Epithelial cell of esophagus (primary cell): ENCODE results near the gene HCK.

Source experiments
- DNase-seq: peaks from one replicate; pipeline ENCODE4 v3.0.0; 2010; ENCODE audit warnings: low read depth
- H3K4me3 ChIP-seq: 2 replicates; pipeline ENCODE4 v1.5.1; 2011; ENCODE audit warnings: mild to moderate bottlenecking, low read length, control low read depth
- CTCF ChIP-seq: IDR thresholded peaks from 2 replicates; pipeline ENCODE4 v1.5.1; 2011; ENCODE audit warnings: low read depth, mild to moderate bottlenecking, low read length, control low read depth, inconsistent platforms; ENCODE audit not compliant: insufficient read depth; ENCODE audit errors: missing control alignments

Gene HCK

GRCh38 chr20:32077190-32077589, 25.1 kb downstream of the HCK start:
- no peak for TF ChIP-seq CTCF

GRCh38 chr20:32078322-32078721, 26.3 kb downstream of the HCK start:
- DNase-seq: no peak
- no peak overlapping the region for H3K4me3 ChIP-seq
- no peak for TF ChIP-seq CTCF

More at GRCh38 chr20:32077190-32077589, 25.1 kb downstream of the HCK start:
- no peak overlapping the region for H3K4me3 ChIP-seq
- no peak for DNase-seq

GRCh38 chr20:32078791-32079190, 26.7 kb downstream of the HCK start:
- no peak overlapping the region for H3K4me3 ChIP-seq
- no peak for TF ChIP-seq CTCF
- DNase-seq: no peak

DNA sequence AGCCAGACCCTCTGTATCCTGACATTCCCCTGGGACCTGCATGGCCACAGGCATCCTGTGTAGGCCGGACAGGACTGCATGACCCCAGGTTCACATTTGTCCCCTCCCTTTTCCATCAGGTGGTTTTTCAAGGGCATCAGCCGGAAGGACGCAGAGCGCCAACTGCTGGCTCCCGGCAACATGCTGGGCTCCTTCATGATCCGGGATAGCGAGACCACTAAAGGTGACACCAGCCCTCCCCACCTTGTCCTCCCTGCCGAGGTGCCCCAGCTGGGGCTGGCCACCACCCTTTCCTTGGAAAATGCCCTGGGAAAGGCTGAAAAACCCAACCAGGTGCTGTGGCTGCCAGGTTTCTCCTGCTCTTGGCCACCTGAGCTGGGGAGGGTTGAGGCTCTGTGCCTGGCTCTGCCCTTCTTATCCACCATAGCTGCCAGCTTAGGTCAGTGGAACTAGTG, 27.6 kb downstream of the HCK start:
- no peak overlapping the region for H3K4me3 ChIP-seq
- DNase-seq: no peak
- no peak for TF ChIP-seq CTCF

DNA sequence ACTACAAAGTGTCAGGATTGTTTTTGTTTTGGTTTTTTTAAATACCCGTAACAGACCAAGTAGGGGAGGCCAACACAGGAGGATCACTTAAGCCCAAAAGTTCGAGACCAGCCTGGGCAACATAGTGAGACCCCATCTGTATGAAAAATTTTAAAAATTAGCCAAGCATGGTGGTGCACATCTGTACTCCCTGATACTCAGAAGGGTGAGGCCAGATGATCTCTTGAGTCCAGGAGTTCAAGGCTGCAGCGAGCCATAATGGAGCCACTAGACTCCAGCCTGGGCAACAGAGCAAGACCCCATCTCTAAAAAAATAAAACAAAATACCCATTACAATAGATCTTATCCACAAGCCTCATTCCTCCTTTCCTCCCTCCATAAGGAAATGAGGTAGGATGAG, 28.7 kb downstream of the HCK start:
- no peak for TF ChIP-seq CTCF
- no peak overlapping the region for H3K4me3 ChIP-seq
- DNase-seq: no peak

- DNase-seq: no peak
- no peak for TF ChIP-seq CTCF
- H3K4me3 ChIP-seq: no peak overlapping the region
Observed at GRCh38 chr20:32083469-32083868, 31.4 kb downstream of the HCK start.

DNA sequence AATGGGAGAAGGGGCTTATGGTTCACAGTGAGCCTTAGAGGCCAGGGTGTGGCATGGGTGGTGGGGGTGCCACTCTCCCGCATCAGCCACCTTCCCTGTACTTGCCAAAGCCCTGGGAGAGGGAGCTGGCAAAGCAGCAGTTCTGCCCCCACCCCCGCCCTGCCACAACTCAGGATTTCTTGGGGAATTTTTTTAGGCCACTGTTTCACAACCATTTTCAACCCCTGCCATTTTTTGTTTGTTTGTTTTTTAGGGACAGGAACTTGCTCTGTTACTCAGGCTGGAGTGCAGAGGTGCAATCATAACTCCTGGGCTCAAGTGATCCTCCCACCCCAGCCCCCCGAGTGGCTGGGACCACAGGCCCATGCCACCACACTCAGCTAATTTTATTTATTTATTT, 35.0 kb downstream of the HCK start:
- H3K4me3 ChIP-seq: no peak overlapping the region
- DNase-seq: no peak
- TF ChIP-seq CTCF: no peak
